GM13976 (cell line): ENCODE measurements around the gene IL31.
"Not testable (repeated sequence)": the region's sequence is repeated elsewhere in the genome, so short reads cannot be mapped to it uniquely, and the experiment has no call there.

ENCODE experiments used
- DNase-seq: peaks from one replicate; pipeline ENCODE4 v3.0.0; 2012; ENCODE audit warnings: low spot score
- CTCF ChIP-seq: IDR thresholded peaks from 2 replicates; pipeline ENCODE4 v1.5.1; 2012; ENCODE audit warnings: borderline replicate concordance, mild to moderate bottlenecking; ENCODE audit not compliant: insufficient read depth; ENCODE audit errors: extremely low read depth, missing control alignments, control extremely low read depth
- in situ Hi-C: fragments of 300-500 bp; cut with MboI; formaldehyde crosslinking; loops from one replicate; pipeline ENCODE4 v1.12.0; 2022; ENCODE audit warnings: low sequenced_read_pairs, mixed read lengths, inconsistent platforms; ENCODE audit not compliant: unreplicated experiment

IL31 gene

GRCh38 chr12:122184517-122184916 lies 10.5 kb upstream of the IL31 start:
- DNase-seq, result no peak
- in situ Hi-C loops, result no loop called here
- TF ChIP-seq CTCF, result no peak

GRCh38 chr12:122183588-122183940 lies 9.5 kb upstream of the IL31 start:
- in situ Hi-C loops, result no loop called here
- TF ChIP-seq CTCF, result no peak
- DNase-seq, result no peak

GRCh38 chr12:122182887-122183587 lies 9.0 kb upstream of the IL31 start, which contains the start of gene LRRC43:
TSS of gene LRRC43 (plus strand) at chr12:122183123. CDS start at chr12:122183145, 22 bp downstream.
- in situ Hi-C loops, result no loop called here
- peak; percentile 76 for DNase-seq
- no peak for TF ChIP-seq CTCF

- in situ Hi-C loops, DNase-seq: not testable (repeated sequence)
Observed at GRCh38 chr12:122176473-122176872, 2.5 kb upstream of the IL31 start.

GRCh38 chr12:122172262-122172939 lies 1.6 kb downstream of the IL31 start:
- in situ Hi-C loops, result no loop called here
- no peak for DNase-seq
- TF ChIP-seq CTCF, result no peak

GRCh38 chr12:122171399-122171798 lies 2.6 kb downstream of the IL31 start:
- DNase-seq, result no peak
- TF ChIP-seq CTCF, result no peak
- in situ Hi-C loops, result no loop called here

- in situ Hi-C loops, result no loop called here
- TF ChIP-seq CTCF, result no peak
- no peak for DNase-seq
Observed at GRCh38 chr12:122168492-122168891, 5.5 kb downstream of the IL31 start.
